NOMO-1 (cell line): ENCODE measurements around the gene MSI2.

ENCODE experiments used
- DNase-seq, 2 experiments: peaks; one replicate each; lab custom pipeline; 2025; ENCODE audit not compliant: unreplicated experiment in 2 of 2; lab: John Stamatoyannopoulos, UW

MSI2 gene

GRCh38 chr17:57269052-57269451 is 12.7 kb downstream of the MSI2 start:
- no peak for DNase-seq

GRCh38 chr17:57269598-57270255 is 13.4 kb downstream of the MSI2 start:
- DNase-seq = no peak

- DNase-seq = no peak
These were observed 14.5 kb downstream of the MSI2 start for GRCh38 chr17:57270801-57271245.

GRCh38 chr17:57271821-57272220 is 15.5 kb downstream of the MSI2 start:
- no peak for DNase-seq

- DNase-seq = no peak
These were observed 17.2 kb downstream of the MSI2 start for GRCh38 chr17:57273490-57273889.

- DNase-seq = no peak
These were observed 17.8 kb downstream of the MSI2 start for GRCh38 chr17:57274162-57274561.

- DNase-seq = no peak
These were observed 18.9 kb downstream of the MSI2 start for GRCh38 chr17:57275071-57275764.

- no peak for DNase-seq
These were observed 20.3 kb downstream of the MSI2 start for GRCh38 chr17:57276621-57277020.

GRCh38 chr17:57277923-57278604 is 21.7 kb downstream of the MSI2 start:
- no peak for DNase-seq

GRCh38 chr17:57278740-57279387 is 22.5 kb downstream of the MSI2 start:
- no peak for DNase-seq

GRCh38 chr17:57279432-57279831 is 23.1 kb downstream of the MSI2 start:
- DNase-seq = no peak

GRCh38 chr17:57281887-57282286 is 25.6 kb downstream of the MSI2 start:
- DNase-seq = no peak

- no peak for DNase-seq
These were observed 26.0 kb downstream of the MSI2 start for GRCh38 chr17:57282296-57282695.

- DNase-seq = no peak
These were observed 27.1 kb downstream of the MSI2 start for GRCh38 chr17:57283203-57283971.

GRCh38 chr17:57284583-57284982 is 28.3 kb downstream of the MSI2 start:
- DNase-seq = no peak

- peak; percentile 83 to 87 for DNase-seq
These were observed 28.8 kb downstream of the MSI2 start for GRCh38 chr17:57284984-57285646.

GRCh38 chr17:57285701-57286100 is 29.4 kb downstream of the MSI2 start:
- no peak for DNase-seq

- no peak for DNase-seq
These were observed 30.2 kb downstream of the MSI2 start for GRCh38 chr17:57286399-57287105.

- DNase-seq = no peak
These were observed 31.9 kb downstream of the MSI2 start for GRCh38 chr17:57288040-57288772.
